ENCODE results near the gene PRKAR1B. TPM values are rescaled to one million over a fixed set of nuclear protein-coding genes. Genes with fewer than 3 reads are reported as not detected.
"Not testable (repeated sequence)": the region's sequence is repeated elsewhere in the genome, so short reads cannot be mapped to it uniquely, and the experiment has no call there.

The PRKAR1B gene
- total and polyA plus RNA-seq, 2 donors (not counting 1 experiment from before 2014, with no cell fraction given), result 4.5 to 8.6 TPM

- Histone ChIP-seq H3K4me1 (ENCODE audit: control insufficient read depth in 2 of 2, insufficient read depth in 2 of 2, low read length in 2 of 2) (no peaks in the 10 kb centered on the region), H3K9ac (ENCODE audit: low read length) (no peak overlapping the region), H3K4me3 (ENCODE audit: control extremely low read depth in 1 of 5, extremely low read depth in 1 of 5, insufficient read depth in 1 of 5, low read depth in 2 of 5, low read length in 4 of 5) (no peak overlapping the region), H3K79me2 (ENCODE audit: control insufficient read depth, insufficient read depth, low read length) (peaks cover 3% of the 10 kb centered on the region), H3K27ac (ENCODE audit: low read length in 2 of 2) (no peak overlapping the region), H4K20me1 (ENCODE audit: control insufficient read depth, insufficient read depth, low read length, poor library complexity, severe bottlenecking) (no peaks in the 10 kb centered on the region), H3K9me3 (ENCODE audit: control extremely low read depth in 1 of 3, control insufficient read depth in 2 of 3, insufficient read depth in 1 of 3, low read length in 2 of 3) (no peaks in the 10 kb centered on the region), H3K4me2 (replicated peaks; ENCODE audit: low read depth, low read length, poor library complexity, severe bottlenecking) (no peak overlapping the region), H3K27me3 (replicated peaks in 1 of 4; ENCODE audit: control extremely low read depth in 1 of 4, control insufficient read depth in 3 of 4, insufficient read depth in 4 of 4, low read length in 3 of 4) (no peaks in the 10 kb centered on the region), H3K36me3 (replicated peaks in 1 of 2; ENCODE audit: control extremely low read depth in 1 of 2, control insufficient read depth in 1 of 2, extremely low read depth in 1 of 2, insufficient read depth in 2 of 2, low read length in 1 of 2) (peaks cover 2 to 37% of the 10 kb centered on the region in 2 experiments), H2AFZ (ENCODE audit: insufficient read depth, low read depth, low read length, poor library complexity, severe bottlenecking) (no peak overlapping the region)
- intact Hi-C loops (cut with micrococcal nuclease), result no loop called here
- H3K9me3 Mint-ChIP-seq (ENCODE audit: insufficient read depth), result no peaks in the 10 kb centered on the region
- DNase-seq, result no peak
- CTCF ChIA-PET, result no interaction called here
- POLR2A ChIA-PET, result no interaction called here
- ATAC-seq (ENCODE audit: low read depth), result no peak
- H3K27me3 Mint-ChIP-seq, result no peaks in the 10 kb centered on the region
- TF ChIP-seq CTCF (IDR thresholded peaks at IDR 0.05), result no peak
- no peak for TF ChIP-seq EZH2 (IDR thresholded peaks at IDR 0.05; ENCODE audit: borderline replicate concordance, insufficient read depth, low read depth, low read length, poor library complexity, severe bottlenecking)
- H3K4me3 Mint-ChIP-seq, result no peak overlapping the region
- H3K27ac Mint-ChIP-seq, result no peak overlapping the region
- WGBS (ENCODE audit: insufficient coverage), result 95% methylated on average over 46 of the region's 49 CpGs
- no peaks in the 10 kb centered on the region for H3K4me1 Mint-ChIP-seq
These were observed 27.7 kb upstream of the PRKAR1B start for GRCh38 chr7:754531-755412.

DNA sequence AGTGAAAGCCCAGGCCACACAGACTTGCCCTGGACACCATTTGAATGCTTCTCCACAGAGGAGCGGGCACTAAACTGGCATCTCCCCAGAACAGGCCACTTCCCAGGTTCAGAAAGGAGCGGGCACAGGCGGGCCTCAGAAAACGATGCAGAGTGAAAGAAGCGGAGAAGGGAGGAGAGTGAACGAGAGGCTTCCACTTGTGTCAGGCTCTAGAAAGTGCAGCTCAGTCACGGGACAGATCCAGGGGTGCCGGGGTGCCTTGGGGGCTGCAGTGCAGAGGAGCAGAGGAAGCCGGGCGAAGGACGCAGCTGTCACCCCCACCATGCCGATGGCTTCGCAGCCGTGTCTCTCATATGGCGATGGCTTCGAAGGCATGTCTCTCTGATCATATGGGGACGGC lies 26.1 kb upstream of the PRKAR1B start:
- POLR2A ChIA-PET, result interaction anchor here (0.6 kb wide), 1 partner anchor 358 kb away, joined by 3 read pairs; no protein-coding TSS in a partner anchor
- Mint-ChIP-seq H3K9me3 (ENCODE audit: insufficient read depth) (no peaks in the 10 kb centered on the region), H3K4me1 (no peaks in the 10 kb centered on the region), H3K27ac (no peak overlapping the region), H3K4me3 (no peak overlapping the region), H3K27me3 (no peaks in the 10 kb centered on the region)
- 98% methylated on average over 17 of the region's 17 CpGs for WGBS (ENCODE audit: insufficient coverage)
- H3K9ac ChIP-seq (ENCODE audit: low read length), result no peak overlapping the region
- no peaks in the 10 kb centered on the region for H3K9me3 ChIP-seq (ENCODE audit: control extremely low read depth in 1 of 3, control insufficient read depth in 2 of 3, insufficient read depth in 1 of 3, low read length in 2 of 3)
- TF ChIP-seq EZH2 (IDR thresholded peaks at IDR 0.05; ENCODE audit: borderline replicate concordance, insufficient read depth, low read depth, low read length, poor library complexity, severe bottlenecking) (no peak), CTCF (IDR thresholded peaks at IDR 0.05) (no peak)
- H3K4me3 ChIP-seq (ENCODE audit: control extremely low read depth in 1 of 5, extremely low read depth in 1 of 5, insufficient read depth in 1 of 5, low read depth in 2 of 5, low read length in 4 of 5), result no peak overlapping the region
- CTCF ChIA-PET, result no interaction called here
- DNase-seq (no peak), ATAC-seq (ENCODE audit: low read depth) (no peak)
- H4K20me1 ChIP-seq (ENCODE audit: control insufficient read depth, insufficient read depth, low read length, poor library complexity, severe bottlenecking), result no peaks in the 10 kb centered on the region
- no peaks in the 10 kb centered on the region for H3K27me3 ChIP-seq (replicated peaks in 1 of 4; ENCODE audit: control extremely low read depth in 1 of 4, control insufficient read depth in 3 of 4, insufficient read depth in 4 of 4, low read length in 3 of 4)
- H3K27ac ChIP-seq (ENCODE audit: low read length in 2 of 2), result no peak overlapping the region
- intact Hi-C loops (cut with micrococcal nuclease), result no loop called here
- no peaks in the 10 kb centered on the region for H3K4me1 ChIP-seq (ENCODE audit: control insufficient read depth in 2 of 2, insufficient read depth in 2 of 2, low read length in 2 of 2)
- H3K4me2 ChIP-seq (replicated peaks; ENCODE audit: low read depth, low read length, poor library complexity, severe bottlenecking), result no peak overlapping the region
- H3K79me2 ChIP-seq (ENCODE audit: control insufficient read depth, insufficient read depth, low read length), result peaks cover 3% of the 10 kb centered on the region
- no peak overlapping the region for H2AFZ ChIP-seq (ENCODE audit: insufficient read depth, low read depth, low read length, poor library complexity, severe bottlenecking)
- peaks cover 2 to 35% of the 10 kb centered on the region in 2 experiments for H3K36me3 ChIP-seq (replicated peaks in 1 of 2; ENCODE audit: control extremely low read depth in 1 of 2, control insufficient read depth in 1 of 2, extremely low read depth in 1 of 2, insufficient read depth in 2 of 2, low read length in 1 of 2)

DNA sequence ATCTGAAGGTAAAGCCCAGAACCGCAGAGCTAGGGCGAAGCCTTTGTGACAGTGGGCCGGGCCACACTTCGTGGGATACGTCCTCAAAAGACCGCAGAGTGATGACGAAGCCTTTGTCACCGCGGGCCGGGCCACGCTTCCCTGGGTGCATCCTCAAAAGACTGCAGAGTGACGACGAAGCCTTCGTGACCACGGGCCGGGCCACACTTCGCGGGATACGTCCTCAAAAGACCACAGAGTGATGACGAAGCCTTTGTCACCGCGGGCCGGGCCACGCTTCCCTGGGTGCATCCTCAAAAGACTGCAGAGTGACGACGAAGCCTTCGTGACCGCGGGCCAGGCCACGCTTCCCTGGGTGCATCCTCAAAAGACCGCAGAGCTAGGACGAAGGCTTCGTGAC lies 25.2 kb upstream of the PRKAR1B start:
- ATAC-seq (ENCODE audit: low read depth); H3K27ac Mint-ChIP-seq; H3K27me3 Mint-ChIP-seq; H4K20me1 ChIP-seq (ENCODE audit: control insufficient read depth, insufficient read depth, low read length, poor library complexity, severe bottlenecking); H3K27me3 ChIP-seq (replicated peaks in 1 of 4; ENCODE audit: control extremely low read depth in 1 of 4, control insufficient read depth in 3 of 4, insufficient read depth in 4 of 4, low read length in 3 of 4); H3K4me1 Mint-ChIP-seq; H3K4me3 Mint-ChIP-seq; H3K9me3 ChIP-seq (ENCODE audit: control extremely low read depth in 1 of 3, control insufficient read depth in 2 of 3, insufficient read depth in 1 of 3, low read length in 2 of 3); DNase-seq; CTCF ChIA-PET; H3K4me3 ChIP-seq (ENCODE audit: control extremely low read depth in 1 of 5, extremely low read depth in 1 of 5, insufficient read depth in 1 of 5, low read depth in 2 of 5, low read length in 4 of 5); H3K9me3 Mint-ChIP-seq (ENCODE audit: insufficient read depth); intact Hi-C loops (cut with micrococcal nuclease); H3K79me2 ChIP-seq (ENCODE audit: control insufficient read depth, insufficient read depth, low read length); POLR2A ChIA-PET; H3K27ac ChIP-seq (ENCODE audit: low read length in 2 of 2); H3K9ac ChIP-seq (ENCODE audit: low read length); H2AFZ ChIP-seq (ENCODE audit: insufficient read depth, low read depth, low read length, poor library complexity, severe bottlenecking); H3K4me1 ChIP-seq (ENCODE audit: control insufficient read depth in 2 of 2, insufficient read depth in 2 of 2, low read length in 2 of 2); H3K4me2 ChIP-seq (replicated peaks; ENCODE audit: low read depth, low read length, poor library complexity, severe bottlenecking): not testable (repeated sequence)
- H3K36me3 ChIP-seq (replicated peaks in 1 of 2; ENCODE audit: control extremely low read depth in 1 of 2, control insufficient read depth in 1 of 2, extremely low read depth in 1 of 2, insufficient read depth in 2 of 2, low read length in 1 of 2), result peaks cover 2 to 27% of the 10 kb centered on the region in 2 experiments
- WGBS (ENCODE audit: insufficient coverage), result 92% methylated on average over 33 of the region's 33 CpGs

All from B cell (primary cell).